Neural cell (in vitro differentiated cells): ENCODE measurements around the gene FOXN1.

ENCODE experiments used
- CTCF ChIP-seq: fragments of 450-650 bp; IDR thresholded peaks from 2 replicates; pipeline ENCODE4 v1.5.1; 2014; ENCODE audit warnings: antibody characterized with exemption, mild to moderate bottlenecking, moderate library complexity; ENCODE audit not compliant: poor library complexity, severe bottlenecking
- MXI1 ChIP-seq: fragments of 450-650 bp; conservative IDR thresholded peaks from 2 replicates; pipeline ENCODE4 v1.6.1; 2014; ENCODE audit warnings: antibody characterized with exemption, mild to moderate bottlenecking; ENCODE audit not compliant: poor library complexity, severe bottlenecking
- RAD21 ChIP-seq: fragments of 450-650 bp; conservative IDR thresholded peaks from 2 replicates; pipeline ENCODE4 v1.6.1; 2014; ENCODE audit warnings: antibody characterized with exemption, mild to moderate bottlenecking, moderate library complexity
- REST ChIP-seq: IDR thresholded peaks from 2 replicates; pipeline ENCODE4 v1.6.1; 2012; ENCODE audit warnings: borderline replicate concordance

GRCh38 chr17:28534740-28535375 lies 28.7 kb downstream of the FOXN1 start:
- TF ChIP-seq CTCF (no peak), MXI1 (no peak), RAD21 (no peak), REST (no peak)
